PC-9 (cell line): Measurements from ENCODE around the gene C10orf67. TPM values are rescaled to one million over a fixed set of nuclear protein-coding genes. Genes with fewer than 3 reads are reported as not detected.

Source experiments
- BruUV-seq: library from RNA; stranded (reverse); fragments of 400-500 nt; replicated peaks from 2 replicates; lab custom pipeline; 2021; lab: Mats Ljungman, UMichigan
- CTCF ChIA-PET: fragments of 300-600 bp; sonication (Branson Sonifier 250); formaldehyde crosslinking; loops from one replicate; lab custom pipeline; 2022; ENCODE audit warnings: antibody characterized with exemption; lab: Charles Lee
- POLR2A ChIA-PET: fragments of 300-600 bp; sonication (Branson Sonifier 250); formaldehyde crosslinking; loops from one replicate; lab custom pipeline; 2022; ENCODE audit warnings: antibody characterized with exemption; ENCODE audit not compliant: unreplicated experiment; lab: Charles Lee
- DNase-seq, 2 experiments: peaks; one replicate each; pipeline versions ENCODE4 v3.0.0 to v3.0.0-alpha.2; 2015 to 2022; ENCODE audit warnings: mixed read lengths in 1 of 2
- H2AFZ ChIP-seq: fragments of 200-600 bp; sonication (generic); 2 replicates; pipeline ENCODE4 v1.8.1; 2017; ENCODE audit warnings: antibody characterized with exemption
- H3F3A ChIP-seq: fragments of 200-600 bp; sonication (generic); 2 replicates; pipeline ENCODE4 v1.8.1; 2017; ENCODE audit warnings: antibody characterized with exemption, mild to moderate bottlenecking, low read depth; ENCODE audit not compliant: insufficient read depth
- H3K27ac ChIP-seq: fragments of 200-600 bp; sonication (generic); 2 replicates; pipeline ENCODE4 v1.6.1; 2016; ENCODE audit warnings: mixed run types
- H3K27me3 ChIP-seq: fragments of 200-600 bp; sonication (generic); 2 replicates; pipeline ENCODE4 v1.6.1; 2016; ENCODE audit warnings: low read depth, mixed run types; ENCODE audit not compliant: insufficient read depth
- H3K36me3 ChIP-seq: fragments of 200-600 bp; sonication (generic); 2 replicates; pipeline ENCODE4 v1.6.1; 2016; ENCODE audit warnings: low read depth, mixed run types
- H3K4me1 ChIP-seq: fragments of 200-600 bp; sonication (generic); replicated peaks from 2 replicates; pipeline ENCODE4 v1.6.1; 2016; ENCODE audit warnings: mixed run types; ENCODE audit not compliant: insufficient read depth
- H3K4me2 ChIP-seq: fragments of 200-600 bp; sonication (generic); 2 replicates; pipeline ENCODE4 v1.6.1; 2017; ENCODE audit warnings: mixed run types
- H3K4me3 ChIP-seq: fragments of 200-600 bp; sonication (generic); 2 replicates; pipeline ENCODE4 v1.6.1; 2016; ENCODE audit warnings: mixed run types
- H3K79me2 ChIP-seq: fragments of 200-600 bp; sonication (generic); 2 replicates; pipeline ENCODE4 v1.6.1; 2017; ENCODE audit warnings: low read depth, mixed run types
- H3K9me2 ChIP-seq: fragments of 200-600 bp; sonication (generic); 2 replicates; pipeline ENCODE4 v1.8.1; 2017; ENCODE audit warnings: mild to moderate bottlenecking; ENCODE audit not compliant: insufficient read depth
- H3K9me3 ChIP-seq: fragments of 200-600 bp; sonication (generic); 2 replicates; pipeline ENCODE4 v1.8.1; 2016; ENCODE audit warnings: low read depth; ENCODE audit not compliant: insufficient read depth
- H4K20me1 ChIP-seq: fragments of 200-600 bp; sonication (generic); 2 replicates; pipeline ENCODE4 v1.8.1; 2017; ENCODE audit not compliant: insufficient read depth
- EZH2 ChIP-seq: fragments of 200-600 bp; sonication (generic); IDR thresholded peaks from 2 replicates; pipeline ENCODE4 v1.8.0; 2017; ENCODE audit warnings: antibody characterized with exemption, low read depth
- intact Hi-C: fragments of 100-400 bp; cut with micrococcal nuclease; formaldehyde crosslinking; loops from one replicate; pipeline ENCODE4 v1.10.0; 2022; ENCODE audit not compliant: unreplicated experiment
- total RNA-seq: library from RNA; stranded (reverse); gene quantifications from 2 replicates; pipeline ENCODE4 v1.2.3, GENCODE V29; 2021
- TF ChIP-seq, protein P1 (sequence below): fragments of 200-600 bp; sonication (generic); conservative IDR thresholded peaks from 2 replicates; pipeline ENCODE4 v1.6.1; 2017; ENCODE audit warnings: mixed run types, antibody characterized with exemption, mild to moderate bottlenecking, moderate library complexity

The C10orf67 gene
- total RNA-seq, 1 experiment from 2014 or later = 1.2 TPM

DNA sequence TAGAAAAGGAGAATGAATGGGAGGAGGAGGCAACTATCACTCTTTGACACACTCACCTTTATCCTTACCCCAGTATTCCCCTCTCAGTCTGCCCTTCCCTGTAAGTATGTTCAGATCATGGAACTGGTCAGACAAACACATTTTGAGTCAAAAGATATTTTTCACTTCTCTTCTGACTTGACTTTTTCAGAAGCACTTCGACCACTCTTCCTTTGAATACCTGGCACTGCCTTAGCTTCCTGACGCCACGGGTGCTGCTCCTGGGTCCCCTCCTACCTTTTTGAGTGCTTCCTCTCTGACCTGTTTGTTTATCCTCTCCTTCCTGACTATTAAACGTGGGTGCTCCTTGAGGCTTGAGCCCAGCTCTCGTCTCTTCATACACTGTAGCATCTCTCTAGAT is 19.8 kb upstream of the C10orf67 start:
- H3K4me3 ChIP-seq = no peak overlapping the region
- H4K20me1 ChIP-seq = no peaks in the 10 kb centered on the region
- H3K4me2 ChIP-seq = no peak overlapping the region
- no peaks in the 10 kb centered on the region for H3F3A ChIP-seq
- no peaks in the 10 kb centered on the region for H3K36me3 ChIP-seq
- no peaks in the 10 kb centered on the region for H3K4me1 ChIP-seq
- DNase-seq = no peak
- H3K9me3 ChIP-seq = no peaks in the 10 kb centered on the region
- H3K79me2 ChIP-seq = no peaks in the 10 kb centered on the region
- BruUV-seq = no TSS peak
- H3K27me3 ChIP-seq = no peaks in the 10 kb centered on the region
- H3K27ac ChIP-seq = no peak overlapping the region
- H3K9me2 ChIP-seq = no peaks in the 10 kb centered on the region
- ChIA-PET POLR2A (no interaction called here), CTCF (no interaction called here)
- intact Hi-C loops = no loop called here
- TF ChIP-seq, protein P1, sequence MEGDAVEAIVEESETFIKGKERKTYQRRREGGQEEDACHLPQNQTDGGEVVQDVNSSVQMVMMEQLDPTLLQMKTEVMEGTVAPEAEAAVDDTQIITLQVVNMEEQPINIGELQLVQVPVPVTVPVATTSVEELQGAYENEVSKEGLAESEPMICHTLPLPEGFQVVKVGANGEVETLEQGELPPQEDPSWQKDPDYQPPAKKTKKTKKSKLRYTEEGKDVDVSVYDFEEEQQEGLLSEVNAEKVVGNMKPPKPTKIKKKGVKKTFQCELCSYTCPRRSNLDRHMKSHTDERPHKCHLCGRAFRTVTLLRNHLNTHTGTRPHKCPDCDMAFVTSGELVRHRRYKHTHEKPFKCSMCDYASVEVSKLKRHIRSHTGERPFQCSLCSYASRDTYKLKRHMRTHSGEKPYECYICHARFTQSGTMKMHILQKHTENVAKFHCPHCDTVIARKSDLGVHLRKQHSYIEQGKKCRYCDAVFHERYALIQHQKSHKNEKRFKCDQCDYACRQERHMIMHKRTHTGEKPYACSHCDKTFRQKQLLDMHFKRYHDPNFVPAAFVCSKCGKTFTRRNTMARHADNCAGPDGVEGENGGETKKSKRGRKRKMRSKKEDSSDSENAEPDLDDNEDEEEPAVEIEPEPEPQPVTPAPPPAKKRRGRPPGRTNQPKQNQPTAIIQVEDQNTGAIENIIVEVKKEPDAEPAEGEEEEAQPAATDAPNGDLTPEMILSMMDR = no peak
- TF ChIP-seq EZH2 = no peak
- no peak overlapping the region for H2AFZ ChIP-seq

DNA sequence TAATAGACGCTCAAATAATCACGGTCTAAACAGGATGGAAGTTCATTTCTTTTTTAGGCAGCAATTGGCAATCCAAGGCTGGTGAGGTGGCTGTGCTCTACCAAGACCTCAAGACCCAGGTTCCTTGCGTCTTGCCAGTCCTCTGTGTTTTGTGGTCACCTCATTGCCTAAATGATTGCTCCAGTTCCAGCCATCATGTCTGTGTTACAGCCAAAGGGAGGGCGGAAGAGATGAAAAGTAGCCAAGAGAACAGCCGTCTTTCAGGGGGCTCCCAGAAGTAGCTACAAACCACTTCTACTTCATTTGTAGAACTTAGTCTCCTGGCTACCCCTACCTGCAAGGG is 19.2 kb upstream of the C10orf67 start:
- Histone ChIP-seq H3K27me3 (no peaks in the 10 kb centered on the region), H3K9me2 (no peaks in the 10 kb centered on the region), H3F3A (no peaks in the 10 kb centered on the region), H3K4me2 (no peak overlapping the region), H4K20me1 (no peaks in the 10 kb centered on the region), H3K36me3 (no peaks in the 10 kb centered on the region), H3K79me2 (no peaks in the 10 kb centered on the region), H3K9me3 (no peaks in the 10 kb centered on the region), H2AFZ (no peak overlapping the region), H3K27ac (no peak overlapping the region), H3K4me1 (no peaks in the 10 kb centered on the region), H3K4me3 (no peak overlapping the region)
- ChIA-PET CTCF (no interaction called here), POLR2A (no interaction called here)
- intact Hi-C loops = no loop called here
- TF ChIP-seq, protein P1 = no peak
- TF ChIP-seq EZH2 = no peak
- no TSS peak for BruUV-seq
- DNase-seq = no peak

DNA sequence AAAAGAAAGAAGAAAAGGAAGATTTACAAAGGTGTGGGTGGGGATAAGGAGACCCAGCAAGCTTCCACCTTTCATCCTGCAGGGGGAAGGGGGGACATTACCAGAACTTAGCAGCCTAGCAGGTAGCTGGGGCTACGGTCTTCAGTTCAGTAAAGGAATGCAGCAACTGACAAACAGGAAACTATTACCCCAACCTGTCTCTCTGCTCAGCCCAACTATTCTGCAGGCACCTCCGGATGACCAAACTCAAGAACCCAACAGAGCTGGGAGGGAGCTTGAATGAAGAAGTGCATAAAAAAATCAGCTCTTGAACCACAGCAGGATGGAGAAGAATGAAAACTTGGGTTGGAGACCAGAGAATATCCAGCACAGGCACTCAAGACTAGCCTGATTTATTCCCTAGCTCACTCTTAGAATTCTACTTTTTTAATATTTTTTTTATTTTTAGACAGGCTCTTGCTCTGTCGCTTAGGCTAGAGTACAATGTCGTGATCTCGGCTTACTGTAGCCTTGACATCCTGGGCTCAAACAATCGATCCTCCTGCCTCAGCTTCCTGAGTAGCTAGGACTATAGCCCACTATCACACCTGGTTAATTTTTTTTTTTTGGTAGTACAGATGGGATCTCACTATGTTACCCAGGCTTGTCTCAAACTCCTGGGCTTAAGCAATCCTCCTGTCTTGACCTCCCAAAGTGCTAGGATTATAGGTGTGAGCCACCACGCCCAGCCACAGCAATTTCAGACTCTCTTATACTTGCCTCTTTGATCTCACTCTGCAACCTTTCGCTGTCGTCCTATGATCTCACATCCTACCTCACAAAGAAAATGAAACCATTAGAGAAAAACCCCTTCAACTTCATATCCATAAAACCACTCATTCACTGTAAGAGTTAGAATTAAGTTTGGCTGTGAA is 18.5 kb upstream of the C10orf67 start:
- Histone ChIP-seq H3K79me2 (no peaks in the 10 kb centered on the region), H3K4me2 (no peak overlapping the region), H3F3A (no peaks in the 10 kb centered on the region), H3K27ac (no peak overlapping the region), H3K4me3 (no peak overlapping the region), H3K27me3 (no peaks in the 10 kb centered on the region), H2AFZ (no peak overlapping the region), H3K36me3 (no peaks in the 10 kb centered on the region), H3K9me2 (no peaks in the 10 kb centered on the region), H4K20me1 (no peaks in the 10 kb centered on the region), H3K4me1 (no peaks in the 10 kb centered on the region), H3K9me3 (no peaks in the 10 kb centered on the region)
- no TSS peak for BruUV-seq
- ChIA-PET CTCF (no interaction called here), POLR2A (no interaction called here)
- DNase-seq = no peak
- intact Hi-C loops = no loop called here
- TF ChIP-seq, protein P1 = no peak
- no peak for TF ChIP-seq EZH2
